COR-L47 (cell line): Measurements from ENCODE around the gene PRELID3B.
"Not testable (repeated sequence)": the region's sequence is repeated elsewhere in the genome, so short reads cannot be mapped to it uniquely, and the experiment has no call there.

Experiments used
- DNase-seq: peaks from one replicate; lab custom pipeline; 2025; lab: John Stamatoyannopoulos, UW

The PRELID3B gene

GRCh38 chr20:59048681-59049030, 6.1 kb upstream of the PRELID3B start:
- no peak for DNase-seq

DNA sequence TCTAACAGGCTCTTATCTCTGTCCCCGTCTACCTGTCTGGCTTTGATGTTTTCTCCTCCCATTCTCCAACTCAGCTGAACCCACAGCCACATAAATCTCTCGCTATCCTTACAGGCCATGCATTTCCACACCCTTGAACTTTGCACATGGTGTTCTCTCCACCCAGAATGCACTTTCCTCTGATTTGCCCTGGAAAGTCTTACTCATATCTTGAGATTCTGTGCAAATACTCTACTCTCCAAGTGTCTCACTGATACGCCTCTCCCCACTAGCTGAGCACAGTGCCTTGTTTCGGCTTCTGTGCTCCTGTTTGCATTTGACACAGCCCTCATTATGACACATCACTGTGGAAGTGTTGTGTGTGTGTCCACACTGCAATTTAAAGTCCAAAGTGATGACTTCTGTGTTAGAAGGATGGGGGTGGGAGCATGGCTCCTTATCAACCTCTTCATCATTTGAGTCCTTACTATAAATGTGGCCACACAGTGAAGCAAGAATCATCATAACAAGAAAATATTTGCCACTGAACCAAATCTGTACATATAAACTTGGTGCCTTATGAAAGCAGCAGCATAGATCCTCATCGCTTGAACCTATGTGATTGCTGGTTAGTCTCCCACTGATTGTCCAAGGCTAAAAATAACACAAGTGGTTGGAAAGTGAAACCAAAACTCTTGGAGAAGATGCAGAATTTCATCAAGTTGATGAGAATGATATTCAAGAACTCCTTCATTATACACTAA, 5.5 kb upstream of the PRELID3B start:
- no peak for DNase-seq

DNA sequence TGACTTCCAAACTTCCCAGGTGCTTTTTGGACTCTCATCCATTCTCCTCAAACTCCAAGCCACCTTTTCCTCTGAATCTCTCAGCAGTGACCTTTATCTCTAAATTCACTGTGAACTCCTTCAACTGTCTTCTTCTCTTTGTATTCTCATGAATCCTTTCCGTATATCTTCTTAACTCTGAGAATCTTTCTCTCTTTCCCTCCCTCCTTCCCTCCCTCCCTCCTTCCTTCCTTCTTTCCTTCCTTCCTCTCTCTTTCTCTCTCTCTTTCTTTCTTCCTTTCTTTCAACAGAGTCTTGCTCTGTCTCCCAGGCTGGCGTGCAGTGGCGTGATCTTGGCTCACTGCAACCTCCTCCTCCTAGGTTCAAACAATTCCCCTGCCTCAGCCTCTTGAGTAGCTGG, 4.3 kb upstream of the PRELID3B start:
- no peak for DNase-seq

DNA sequence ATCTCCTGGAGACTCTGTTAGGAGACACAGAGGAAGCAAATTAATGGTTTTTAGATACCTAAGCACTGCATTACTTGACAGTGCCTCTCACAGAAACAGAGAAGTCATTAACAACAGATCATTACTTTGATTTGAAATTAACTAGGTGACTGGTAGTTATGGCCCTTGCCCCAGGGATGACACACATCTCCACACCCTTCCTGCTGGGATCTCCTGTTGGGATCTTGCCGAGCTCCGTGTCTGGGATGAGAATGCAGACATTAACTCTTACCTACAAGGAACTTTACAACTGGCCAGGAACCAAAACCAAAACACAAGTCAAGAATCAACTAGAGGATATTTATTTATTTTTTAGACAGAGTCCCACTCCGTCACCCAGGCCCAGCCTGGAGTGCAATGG, 2.2 kb upstream of the PRELID3B start:
- DNase-seq, result no peak

- DNase-seq, result no peak
Measured at GRCh38 chr20:59044295-59044694, 1.7 kb upstream of the PRELID3B start.

DNA sequence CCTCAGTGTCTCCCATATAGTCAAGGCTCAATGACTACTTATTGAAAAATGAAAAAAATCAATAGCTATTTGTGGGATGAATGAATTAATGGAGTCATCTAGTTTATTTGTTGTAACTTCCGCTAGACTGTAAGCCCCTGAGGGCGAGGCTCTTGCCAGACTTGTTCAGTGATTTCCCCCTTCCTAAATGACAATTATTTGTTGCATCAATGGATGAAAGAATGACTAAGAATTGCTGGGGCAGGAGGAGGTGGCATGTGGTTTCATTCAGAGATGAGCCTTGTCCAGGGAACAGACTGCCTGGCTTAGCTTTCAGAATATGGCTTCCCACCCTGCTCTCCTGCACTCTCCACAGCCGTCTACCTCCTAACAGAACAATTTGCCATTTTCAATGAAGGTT, 1.1 kb upstream of the PRELID3B start:
- no peak for DNase-seq

DNA sequence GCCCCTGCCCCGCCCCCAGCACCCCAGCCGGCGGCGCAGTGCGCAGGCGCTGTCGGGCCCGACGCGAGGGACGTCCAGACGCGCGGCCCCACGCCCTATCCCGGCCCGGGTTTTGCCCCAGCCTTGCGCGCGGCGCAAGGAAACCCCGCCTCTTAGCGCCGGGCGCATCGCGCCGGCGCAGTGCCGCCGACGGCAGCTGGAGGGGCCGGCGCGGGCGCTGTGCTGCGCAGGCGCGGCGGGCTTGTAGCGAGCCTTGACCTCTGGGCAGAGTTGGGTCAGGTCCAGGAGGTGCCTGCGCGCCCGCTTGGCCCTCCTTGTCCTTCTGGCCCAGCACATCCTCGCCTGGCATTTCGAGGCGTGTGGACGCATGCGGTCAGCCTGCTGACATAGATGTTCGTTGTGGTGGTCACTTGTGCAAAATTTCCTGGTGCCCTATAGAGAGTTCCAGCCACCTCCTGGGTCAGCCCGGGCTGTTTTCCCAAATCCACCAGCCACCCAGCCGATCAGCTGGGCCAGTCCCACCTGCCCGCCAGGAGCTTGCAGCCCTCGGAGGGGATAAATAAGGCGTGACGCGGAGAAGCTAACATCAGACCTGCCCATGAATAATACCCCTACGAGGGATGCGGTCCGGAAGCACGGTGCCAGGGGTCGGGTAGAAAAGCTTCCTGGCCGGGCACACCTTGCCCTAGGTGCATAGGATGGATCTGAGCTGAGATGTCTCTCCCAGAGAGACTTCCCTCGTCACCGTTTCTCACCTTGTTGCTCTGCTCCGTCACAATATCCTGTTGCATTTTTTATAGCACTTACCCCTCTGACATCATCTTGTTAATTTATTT, 428 bp upstream of the PRELID3B start:
- peak; percentile 90 for DNase-seq

DNA sequence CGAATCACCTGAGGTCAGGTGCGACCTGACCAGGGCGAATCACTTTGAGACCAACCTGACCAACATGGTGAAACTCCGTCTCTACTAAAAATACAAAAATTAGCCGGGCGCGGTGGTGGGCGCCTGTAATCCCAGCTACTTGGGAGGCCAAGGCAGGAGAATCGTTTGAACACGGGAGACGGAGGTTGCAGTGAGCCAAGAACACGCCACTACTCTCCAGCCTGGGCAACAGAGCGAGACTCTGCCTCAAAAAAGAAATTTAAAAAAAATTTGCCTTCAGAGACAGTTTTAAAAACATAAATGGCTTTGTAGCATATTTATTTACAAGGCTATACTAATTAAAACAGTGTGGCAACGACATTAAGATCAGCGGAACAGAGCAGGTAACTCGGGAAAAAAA, 1.1 kb downstream of the PRELID3B start:
- DNase-seq, result not testable (repeated sequence)

- no peak for DNase-seq
Measured at GRCh38 chr20:59040667-59041066, 1.9 kb downstream of the PRELID3B start.

DNA sequence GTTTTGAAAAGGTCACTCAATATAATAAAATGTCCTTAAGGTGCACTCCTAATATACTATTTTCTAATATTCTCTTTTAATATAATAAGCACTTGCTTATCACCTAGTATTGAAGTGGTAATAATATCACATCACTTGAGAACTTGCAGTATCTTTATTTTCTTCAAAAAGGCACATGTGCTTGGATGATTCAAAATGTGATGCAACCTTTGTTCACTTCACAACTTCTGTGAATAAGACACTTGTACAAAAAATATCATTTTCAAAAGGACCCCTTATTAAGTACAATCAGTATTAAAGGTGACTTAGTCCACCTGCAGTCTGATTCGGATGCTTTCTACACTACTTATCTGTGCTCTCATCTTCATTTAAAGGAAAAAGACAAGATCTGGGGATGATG, 3.4 kb downstream of the PRELID3B start:
- no peak for DNase-seq

GRCh38 chr20:59037386-59037785, 5.2 kb downstream of the PRELID3B start:
- DNase-seq, result no peak

DNA sequence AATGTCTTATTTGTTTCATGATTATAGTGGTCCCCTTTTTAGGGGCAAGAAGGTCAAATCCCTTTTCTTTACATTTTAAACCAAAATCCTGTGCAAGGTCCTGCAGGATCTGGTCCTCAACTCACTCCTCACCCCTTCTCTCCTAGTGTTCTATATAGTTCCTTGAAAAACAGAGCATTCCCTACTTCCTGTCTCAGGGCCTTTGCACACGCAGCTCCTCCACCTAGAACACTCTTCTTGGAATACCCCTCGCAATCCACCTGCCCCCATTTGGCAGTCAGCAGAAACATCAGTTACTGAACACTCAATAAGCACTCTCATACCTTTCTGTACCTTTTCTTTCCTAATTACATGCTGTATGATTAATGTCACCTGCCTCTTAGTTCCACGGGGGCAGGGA, 7.2 kb downstream of the PRELID3B start:
- DNase-seq, result no peak

GRCh38 chr20:59033616-59034165, 8.9 kb downstream of the PRELID3B start:
- DNase-seq, result no peak

DNA sequence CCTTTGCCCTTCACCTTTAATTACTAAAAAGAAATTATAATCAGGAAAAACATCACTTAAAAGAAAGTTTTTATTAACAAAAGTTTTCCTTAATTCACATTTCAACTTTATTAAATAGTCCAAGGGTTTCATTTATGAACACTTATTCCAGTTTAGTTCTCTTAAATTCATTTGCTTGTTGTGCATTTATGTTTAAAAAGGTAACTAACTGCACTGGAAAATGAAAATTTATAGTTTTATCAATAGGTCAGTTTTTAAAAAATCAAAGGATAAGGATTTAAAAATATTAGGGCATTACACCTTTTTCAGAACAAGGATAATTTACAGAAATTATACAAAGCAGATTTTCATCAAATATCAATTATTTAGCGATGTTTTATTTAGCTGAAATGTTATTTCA, 9.5 kb downstream of the PRELID3B start:
- no peak for DNase-seq

- DNase-seq, result peak; percentile 84
Measured at GRCh38 chr20:59032713-59033059, 9.9 kb downstream of the PRELID3B start.

DNA sequence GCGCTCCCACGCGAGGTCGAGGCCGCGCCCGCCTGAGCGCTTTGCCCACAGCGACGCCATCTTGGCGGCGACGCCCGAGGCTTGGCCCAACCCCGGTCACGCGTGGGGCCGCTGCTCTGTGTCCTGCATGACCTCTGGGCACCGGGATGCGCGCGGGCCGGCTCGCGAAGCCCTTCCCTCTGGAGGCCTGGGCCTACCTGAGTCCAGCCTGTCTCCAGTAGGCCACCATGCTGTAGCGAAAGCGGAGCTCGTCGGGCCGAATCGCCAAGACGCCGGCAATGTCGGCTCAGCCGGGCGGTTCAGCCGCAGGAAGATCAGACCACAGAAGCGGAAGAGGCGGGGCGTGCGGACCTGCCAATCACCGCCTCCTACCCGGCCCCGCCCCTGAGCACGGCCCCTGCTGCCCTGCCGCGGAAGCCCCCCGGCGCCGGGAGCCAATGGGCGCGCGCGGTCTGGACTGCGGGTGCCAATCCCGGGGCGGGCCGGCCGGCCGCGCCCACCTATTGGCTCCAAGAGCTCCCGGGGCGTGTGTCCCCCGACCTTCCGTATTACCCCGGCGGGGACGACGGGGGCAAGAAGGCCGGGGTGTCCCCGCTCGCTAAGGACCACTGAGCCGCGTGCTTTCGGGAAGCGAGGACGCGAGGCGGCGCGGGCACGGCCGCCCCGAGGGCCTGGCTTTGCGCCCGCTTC, 10.4 kb downstream of the PRELID3B start, which contains the start of gene ATP5F1E:
ATP5F1E (minus strand) TSS at position 313 of the 690 bp plus-strand sequence; CDS start at position 229, 84 bp downstream.
- peak; percentile 95 for DNase-seq

- no peak for DNase-seq
Measured at GRCh38 chr20:59031564-59032022, 11.0 kb downstream of the PRELID3B start.

- no peak for DNase-seq
Measured at GRCh38 chr20:59030911-59031563, 11.5 kb downstream of the PRELID3B start.

DNA sequence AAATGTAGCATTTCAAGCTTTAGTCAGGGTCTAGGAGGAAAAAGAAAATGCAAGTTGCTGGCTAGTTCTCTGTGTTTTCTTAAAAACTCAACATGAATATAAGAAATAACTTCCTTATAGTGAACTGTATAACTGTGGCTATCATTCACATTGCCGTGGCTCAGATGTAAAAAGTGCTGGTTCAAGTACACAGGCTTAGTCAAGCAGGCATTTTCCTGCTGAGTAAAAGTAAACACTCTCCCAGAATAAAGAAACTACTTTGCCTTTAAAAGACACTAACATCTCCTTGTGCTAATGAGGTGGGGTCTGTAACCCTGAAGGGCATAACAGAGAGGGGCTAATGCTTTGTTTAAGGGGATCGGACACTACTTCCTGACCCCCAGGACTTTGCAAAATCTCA, 13.8 kb downstream of the PRELID3B start:
- no peak for DNase-seq

DNA sequence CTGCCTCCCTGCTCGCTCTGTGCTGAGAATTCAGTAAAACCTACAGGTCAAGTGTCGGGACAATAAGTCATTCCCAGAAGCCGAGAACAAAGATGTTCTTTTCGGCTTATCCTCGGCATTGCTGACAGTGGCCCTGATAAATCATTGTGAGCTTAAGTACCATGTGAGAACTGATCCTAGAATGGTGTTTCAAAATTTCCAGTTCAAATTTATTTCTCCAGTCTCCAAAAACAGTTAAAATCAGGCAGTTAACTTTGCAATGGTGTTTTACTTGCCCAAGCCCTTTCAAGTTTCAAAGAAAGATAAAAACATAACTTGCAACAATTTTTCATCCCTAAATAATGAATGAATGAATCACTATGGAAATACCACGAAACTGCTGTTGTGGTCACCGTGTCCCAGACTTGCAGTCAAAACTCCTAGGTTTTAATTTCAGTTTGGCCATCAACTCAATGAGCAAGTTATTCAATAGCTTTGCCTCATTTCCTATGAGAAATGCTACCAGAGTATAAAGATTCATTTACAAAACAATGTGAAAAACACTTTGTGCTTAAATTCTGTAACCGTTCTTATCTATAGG, 14.8 kb downstream of the PRELID3B start:
- no peak for DNase-seq

GRCh38 chr20:59026904-59027740, 15.5 kb downstream of the PRELID3B start:
- no peak for DNase-seq
